WERI-Rb-1 (cell line): ENCODE measurements around the gene FAM3B.

ENCODE experiments used
- DNase-seq: peaks from one replicate; pipeline ENCODE4 v3.0.0-alpha.2; 2020
- H3K27ac ChIP-seq: fragments of 250-450 bp; sonication (Bioruptor Pico); 2 replicates; pipeline ENCODE4 v1.5.1; 2020; ENCODE audit warnings: mild to moderate bottlenecking, moderate library complexity
- H3K27me3 ChIP-seq: fragments of 250-450 bp; sonication (Bioruptor Pico); 2 replicates; pipeline ENCODE4 v1.5.1; 2021; ENCODE audit warnings: mild to moderate bottlenecking, low read depth, moderate library complexity; ENCODE audit not compliant: insufficient read depth, severe bottlenecking
- H3K36me3 ChIP-seq: fragments of 250-450 bp; sonication (Bioruptor Pico); 2 replicates; pipeline ENCODE4 v1.5.1; 2020; ENCODE audit warnings: mild to moderate bottlenecking, moderate library complexity
- H3K4me3 ChIP-seq: 2 replicates; pipeline ENCODE4 v1.5.1; 2011; ENCODE audit warnings: low read depth, mild to moderate bottlenecking, control low read depth, low read length
- H3K9me3 ChIP-seq: fragments of 250-450 bp; sonication (Bioruptor Pico); 2 replicates; pipeline ENCODE4 v1.5.1; 2021; ENCODE audit warnings: mild to moderate bottlenecking, moderate library complexity; ENCODE audit not compliant: severe bottlenecking
- TF ChIP-seq, protein P1 (sequence below): IDR thresholded peaks from 2 replicates; pipeline ENCODE4 v1.5.1; 2011; ENCODE audit warnings: low read depth, mild to moderate bottlenecking, control low read depth, inconsistent platforms, low read length

Gene FAM3B

DNA sequence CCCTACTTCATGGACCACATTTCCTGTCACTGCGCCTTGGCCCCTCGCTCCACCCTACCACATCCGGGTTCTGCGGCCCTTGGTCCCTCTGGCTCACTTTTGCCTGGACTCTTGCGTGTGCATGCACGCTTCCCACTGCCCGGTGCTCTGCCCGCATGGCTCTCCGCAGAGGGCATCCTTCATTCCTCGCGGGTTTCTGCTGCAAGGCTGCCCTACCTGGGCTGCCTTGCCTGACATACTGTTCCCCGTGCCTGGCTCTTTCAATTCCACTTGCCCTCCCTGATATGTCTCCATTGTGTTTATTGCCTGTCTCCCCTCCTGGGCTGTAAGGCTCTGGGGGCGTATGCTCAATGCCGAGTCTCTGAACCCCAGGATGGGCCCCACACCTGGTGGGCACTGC is 71.7 kb downstream of the FAM3B start:
- H3K27ac ChIP-seq: no peak overlapping the region
- H3K36me3 ChIP-seq: no peaks in the 10 kb centered on the region
- H3K9me3 ChIP-seq: no peaks in the 10 kb centered on the region
- H3K27me3 ChIP-seq: no peaks in the 10 kb centered on the region
- TF ChIP-seq, protein P1, sequence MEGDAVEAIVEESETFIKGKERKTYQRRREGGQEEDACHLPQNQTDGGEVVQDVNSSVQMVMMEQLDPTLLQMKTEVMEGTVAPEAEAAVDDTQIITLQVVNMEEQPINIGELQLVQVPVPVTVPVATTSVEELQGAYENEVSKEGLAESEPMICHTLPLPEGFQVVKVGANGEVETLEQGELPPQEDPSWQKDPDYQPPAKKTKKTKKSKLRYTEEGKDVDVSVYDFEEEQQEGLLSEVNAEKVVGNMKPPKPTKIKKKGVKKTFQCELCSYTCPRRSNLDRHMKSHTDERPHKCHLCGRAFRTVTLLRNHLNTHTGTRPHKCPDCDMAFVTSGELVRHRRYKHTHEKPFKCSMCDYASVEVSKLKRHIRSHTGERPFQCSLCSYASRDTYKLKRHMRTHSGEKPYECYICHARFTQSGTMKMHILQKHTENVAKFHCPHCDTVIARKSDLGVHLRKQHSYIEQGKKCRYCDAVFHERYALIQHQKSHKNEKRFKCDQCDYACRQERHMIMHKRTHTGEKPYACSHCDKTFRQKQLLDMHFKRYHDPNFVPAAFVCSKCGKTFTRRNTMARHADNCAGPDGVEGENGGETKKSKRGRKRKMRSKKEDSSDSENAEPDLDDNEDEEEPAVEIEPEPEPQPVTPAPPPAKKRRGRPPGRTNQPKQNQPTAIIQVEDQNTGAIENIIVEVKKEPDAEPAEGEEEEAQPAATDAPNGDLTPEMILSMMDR: no peak
- no peak for DNase-seq
- no peak overlapping the region for H3K4me3 ChIP-seq

DNA sequence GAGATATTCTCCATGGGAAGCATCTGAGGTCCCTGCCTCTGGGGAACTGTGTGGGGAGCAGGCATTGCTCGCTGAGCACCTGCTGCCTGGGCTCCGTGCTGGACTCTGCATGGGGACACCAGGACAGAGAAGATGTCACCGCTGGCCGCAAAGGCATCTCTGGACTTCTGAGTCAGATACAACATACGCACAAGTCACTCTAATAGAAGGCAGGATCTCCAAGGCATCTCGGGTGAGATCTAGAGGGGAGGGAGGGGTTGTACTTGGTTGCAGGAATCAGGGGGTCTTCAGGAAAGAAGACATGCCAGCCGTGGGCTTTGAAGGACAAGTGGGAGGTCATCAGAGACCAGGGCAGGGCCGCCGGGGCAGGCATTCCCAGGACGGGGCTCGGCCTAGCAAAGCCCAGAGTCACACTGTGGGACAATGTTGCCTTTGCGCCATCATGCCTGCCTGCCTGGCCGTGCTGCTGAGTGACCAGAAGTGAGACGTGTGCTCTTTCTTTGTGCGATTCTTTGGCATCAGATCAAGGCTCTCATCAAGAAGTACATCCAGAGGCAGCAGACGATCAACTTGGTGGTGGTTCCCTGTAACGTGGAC is 73.5 kb downstream of the FAM3B start:
- Histone ChIP-seq H3K4me3 (no peak overlapping the region), H3K27ac (no peak overlapping the region), H3K9me3 (no peaks in the 10 kb centered on the region), H3K36me3 (no peaks in the 10 kb centered on the region), H3K27me3 (no peaks in the 10 kb centered on the region)
- TF ChIP-seq, protein P1: no peak
- DNase-seq: no peak

- H3K27ac ChIP-seq: no peak overlapping the region
- no peaks in the 10 kb centered on the region for H3K9me3 ChIP-seq
- no peak for DNase-seq
- TF ChIP-seq, protein P1: no peak
- no peak overlapping the region for H3K4me3 ChIP-seq
- H3K27me3 ChIP-seq: no peaks in the 10 kb centered on the region
- H3K36me3 ChIP-seq: no peaks in the 10 kb centered on the region
These were observed 77.4 kb downstream of the FAM3B start for GRCh38 chr21:41393876-41394465.

DNA sequence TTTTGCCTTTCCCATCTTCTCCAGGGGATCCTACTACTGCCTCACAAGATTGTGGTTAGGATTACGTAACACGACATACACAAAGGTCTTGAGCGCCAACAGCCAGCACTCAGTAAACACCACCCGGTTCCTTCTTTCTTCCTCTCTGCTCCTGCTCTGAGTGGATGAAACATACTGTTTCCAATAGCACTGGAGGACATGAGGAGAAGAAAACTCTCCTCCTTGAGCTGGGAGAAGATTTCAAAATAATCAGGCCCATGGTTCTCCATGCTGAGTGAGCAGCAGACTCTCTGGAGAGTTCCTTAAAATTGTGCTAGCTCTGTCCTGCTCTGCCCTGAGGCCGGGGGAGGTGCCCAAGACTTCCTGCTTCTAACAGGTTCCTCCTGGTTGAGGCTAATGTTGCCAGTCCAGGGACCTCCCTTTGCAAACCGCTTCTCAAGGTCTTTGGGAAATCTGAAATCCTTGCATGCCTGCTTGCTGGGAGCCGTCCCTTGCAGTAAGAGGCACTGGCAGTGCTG is 80.0 kb downstream of the FAM3B start:
- no peaks in the 10 kb centered on the region for H3K9me3 ChIP-seq
- TF ChIP-seq, protein P1: no peak
- DNase-seq: no peak

DNA sequence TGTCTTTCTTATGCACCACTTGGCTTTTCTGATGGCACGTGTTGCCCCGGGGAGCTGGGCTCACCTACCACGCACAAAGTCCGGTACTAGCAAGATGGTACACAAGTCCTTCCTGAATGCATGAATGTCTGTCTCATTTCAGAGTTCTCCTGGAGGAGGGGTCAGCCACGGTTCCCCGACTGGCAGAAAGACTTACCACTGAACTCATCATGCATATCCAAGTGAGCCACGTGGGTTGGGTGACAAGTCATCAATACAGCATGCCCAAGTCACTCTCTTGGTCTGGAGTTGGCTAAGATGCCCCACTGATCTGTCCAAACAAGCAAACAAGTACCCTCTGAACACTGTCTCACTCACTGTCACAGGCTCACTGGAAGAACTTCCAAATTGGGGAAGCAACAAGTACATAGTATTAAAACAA is 80.9 kb downstream of the FAM3B start:
- TF ChIP-seq, protein P1: no peak
- H3K4me3 ChIP-seq: no peak overlapping the region
- H3K36me3 ChIP-seq: no peaks in the 10 kb centered on the region
- H3K27ac ChIP-seq: no peak overlapping the region
- no peaks in the 10 kb centered on the region for H3K27me3 ChIP-seq
- DNase-seq: no peak
- H3K9me3 ChIP-seq: no peaks in the 10 kb centered on the region

More for the DNA sequence above, 80.0 kb downstream of the FAM3B start:
- no peaks in the 10 kb centered on the region for H3K36me3 ChIP-seq
- H3K27me3 ChIP-seq: no peaks in the 10 kb centered on the region
- H3K27ac ChIP-seq: no peak overlapping the region
- H3K4me3 ChIP-seq: no peak overlapping the region

DNA sequence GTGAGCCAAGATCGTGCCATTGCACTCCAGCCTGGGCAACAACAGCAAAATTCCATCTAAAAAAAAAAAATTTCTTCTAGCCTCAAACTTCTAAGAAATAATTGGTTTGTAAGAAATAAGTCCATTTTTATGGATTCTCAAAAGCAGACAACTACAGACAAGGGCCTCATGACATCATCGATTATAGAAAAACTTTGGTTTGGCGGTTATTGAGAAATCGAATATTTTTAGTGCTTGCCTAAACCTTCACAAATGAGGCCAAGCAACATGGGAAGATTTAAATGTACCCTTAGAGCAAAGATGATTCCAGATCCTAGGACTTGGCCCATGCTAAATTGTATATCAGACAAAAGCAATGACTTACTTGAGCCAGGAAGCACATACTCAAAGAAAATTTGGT is 81.7 kb downstream of the FAM3B start:
- Histone ChIP-seq H3K36me3 (no peaks in the 10 kb centered on the region), H3K27me3 (no peaks in the 10 kb centered on the region), H3K27ac (no peak overlapping the region), H3K9me3 (no peaks in the 10 kb centered on the region), H3K4me3 (no peak overlapping the region)
- TF ChIP-seq, protein P1: no peak
- DNase-seq: no peak
